DND-41 (cell line): ENCODE measurements around the gene WDFY4.

Source experiments
- ATAC-seq: fragments of 200-7000 bp; cut with Tn5 transposase; 3 replicates; pipeline ENCODE4 v1.9.1; 2021; ENCODE audit warnings: low read depth; ENCODE audit not compliant: insufficient read depth
- DNase-seq: peaks from one replicate; pipeline ENCODE4 v3.0.0-alpha.2; 2020
- H2AFZ ChIP-seq: 2 replicates; pipeline ENCODE4 v1.6.0; 2012; ENCODE audit warnings: low read depth, low read length
- H3K27ac ChIP-seq: 2 replicates; pipeline ENCODE4 v1.5.1; 2012; ENCODE audit warnings: low read length, inconsistent platforms
- H3K27me3 ChIP-seq: fragments of 200-600 bp; sonication (generic); 2 replicates; pipeline ENCODE4 v1.6.0; 2012; ENCODE audit warnings: low read length, mild to moderate bottlenecking, inconsistent platforms; ENCODE audit not compliant: insufficient read depth, poor library complexity
- H3K36me3 ChIP-seq: 2 replicates; pipeline ENCODE4 v1.5.1; 2012; ENCODE audit warnings: low read length, inconsistent platforms; ENCODE audit not compliant: insufficient read depth
- H3K4me1 ChIP-seq: 2 replicates; pipeline ENCODE4 v1.5.1; 2012; ENCODE audit warnings: mild to moderate bottlenecking, low read length; ENCODE audit not compliant: insufficient read depth
- H3K4me2 ChIP-seq: 2 replicates; pipeline ENCODE4 v1.6.0; 2012; ENCODE audit warnings: mild to moderate bottlenecking, moderate library complexity, low read length, inconsistent platforms; ENCODE audit not compliant: insufficient read depth
- H3K4me3 ChIP-seq, 2 experiments: fragments of 200-600 bp in 1 of 2; shearing (Covaris generic) in 1 of 2; 2 replicates each; pipeline ENCODE4 v1.5.1; 2012 to 2016; ENCODE audit warnings: inconsistent platforms in 2 of 2, low read length in 2 of 2, mild to moderate bottlenecking in 2 of 2, low read depth in 1 of 2, moderate library complexity in 1 of 2
- H3K79me2 ChIP-seq: 2 replicates; pipeline ENCODE4 v1.6.0; 2012; ENCODE audit warnings: low read length, inconsistent platforms; ENCODE audit not compliant: insufficient read depth
- H3K9ac ChIP-seq: 2 replicates; pipeline ENCODE4 v1.6.0; 2012; ENCODE audit warnings: low read depth, mild to moderate bottlenecking, inconsistent platforms, low read length, moderate library complexity
- H3K9me3 ChIP-seq: 2 replicates; pipeline ENCODE4 v1.5.1; 2012; ENCODE audit warnings: low read length, moderate library complexity, mild to moderate bottlenecking, inconsistent platforms; ENCODE audit not compliant: insufficient read depth, severe bottlenecking
- H4K20me1 ChIP-seq: 2 replicates; pipeline ENCODE4 v1.6.0; 2012; ENCODE audit warnings: low read length; ENCODE audit not compliant: insufficient read depth
- CTCF ChIP-seq: IDR thresholded peaks from 2 replicates; pipeline ENCODE4 v1.5.1; 2012; ENCODE audit warnings: borderline replicate concordance, low read length, moderate library complexity, mild to moderate bottlenecking; ENCODE audit not compliant: poor library complexity, severe bottlenecking; ENCODE audit errors: extremely low read depth
- EZH2 ChIP-seq: IDR thresholded peaks from 3 replicates; pipeline ENCODE4 v1.6.1; 2012; ENCODE audit warnings: borderline replicate concordance, low read depth, mild to moderate bottlenecking, moderate library complexity, low read length, inconsistent platforms; ENCODE audit not compliant: severe bottlenecking

WDFY4 gene

GRCh38 chr10:48945441-48946130 is 260.9 kb downstream of the WDFY4 start:
- Histone ChIP-seq H4K20me1 (no peaks in the 10 kb centered on the region), H3K27ac (no peak overlapping the region), H3K4me2 (no peak overlapping the region), H2AFZ (no peak overlapping the region; the same call in 1 of the 2 replicates), H3K4me3 (no peak overlapping the region), H3K79me2 (no peaks in the 10 kb centered on the region), H3K4me1 (no peaks in the 10 kb centered on the region), H3K9ac (no peak overlapping the region), H3K36me3 (no peaks in the 10 kb centered on the region), H3K27me3 (no peaks in the 10 kb centered on the region), H3K9me3 (no peaks in the 10 kb centered on the region)
- no peak for DNase-seq
- TF ChIP-seq EZH2 = no peak
- TF ChIP-seq CTCF = no peak
- ATAC-seq = no peak

- H2AFZ ChIP-seq = no peak overlapping the region
Observed at GRCh38 chr10:48946332-48946731, 261.7 kb downstream of the WDFY4 start.

GRCh38 chr10:48946891-48947500 is 262.3 kb downstream of the WDFY4 start:
- H3K79me2 ChIP-seq = no peaks in the 10 kb centered on the region
- H3K4me1 ChIP-seq = no peaks in the 10 kb centered on the region
- no peak for TF ChIP-seq CTCF
- no peak for TF ChIP-seq EZH2
- H3K4me2 ChIP-seq = no peak overlapping the region
- H3K4me3 ChIP-seq = no peak overlapping the region
- no peak overlapping the region for H3K9ac ChIP-seq
- no peaks in the 10 kb centered on the region for H3K9me3 ChIP-seq
- no peaks in the 10 kb centered on the region for H3K36me3 ChIP-seq
- DNase-seq (no peak), ATAC-seq (no peak)
- no peaks in the 10 kb centered on the region for H3K27me3 ChIP-seq
- H2AFZ ChIP-seq = no peak overlapping the region
- H4K20me1 ChIP-seq = no peaks in the 10 kb centered on the region
- no peak overlapping the region for H3K27ac ChIP-seq

More at GRCh38 chr10:48946332-48946731, 261.7 kb downstream of the WDFY4 start:
- ATAC-seq (peak; percentile 42; the same call in 2 of the 3 replicates), DNase-seq (no peak)
- Histone ChIP-seq H3K9me3 (no peaks in the 10 kb centered on the region), H3K9ac (no peak overlapping the region), H3K27ac (no peak overlapping the region), H3K79me2 (no peaks in the 10 kb centered on the region), H3K4me1 (no peaks in the 10 kb centered on the region), H3K36me3 (no peaks in the 10 kb centered on the region), H3K27me3 (no peaks in the 10 kb centered on the region), H3K4me3 (no peak overlapping the region), H3K4me2 (no peak overlapping the region), H4K20me1 (no peaks in the 10 kb centered on the region)
- TF ChIP-seq EZH2 (no peak), CTCF (no peak)
